WTC11 (cell line): Measurements from ENCODE around the gene OSGEPL1.

Source experiments
- CREM ChIP-seq: sonication (generic); formaldehyde crosslinking; IDR thresholded peaks from 2 replicates; pipeline ENCODE4 v1.8.1; 2022; ENCODE audit warnings: mild to moderate bottlenecking, missing genetic modification reagents, moderate library complexity
- CTCF ChIP-seq: fragments of 200-600 bp; IDR thresholded peaks from 2 replicates; pipeline ENCODE4 v1.8.0; 2022; ENCODE audit warnings: antibody characterized with exemption
- GRHL2 ChIP-seq: fragments of 250-450 bp; sonication (Bioruptor Pico); IDR thresholded peaks from 2 replicates; pipeline ENCODE4 v1.8.0; 2022; ENCODE audit warnings: mild to moderate bottlenecking, moderate library complexity; ENCODE audit not compliant: insufficient replicate concordance, severe bottlenecking
- IRF1 ChIP-seq: sonication (generic); formaldehyde crosslinking; IDR thresholded peaks from 2 replicates; pipeline ENCODE4 v1.8.0; 2023; ENCODE audit warnings: missing genetic modification reagents
- JAZF1 ChIP-seq: fragments of 250-450 bp; sonication (Bioruptor Pico); IDR thresholded peaks from 2 replicates; pipeline ENCODE4 v1.9.0; 2021; ENCODE audit warnings: moderate library complexity, mild to moderate bottlenecking, inconsistent platforms
- MAX ChIP-seq: sonication (generic); formaldehyde crosslinking; IDR thresholded peaks from 2 replicates; pipeline ENCODE4 v1.8.0; 2022; ENCODE audit warnings: mild to moderate bottlenecking, missing genetic modification reagents

- TF ChIP-seq CTCF: no peak
- TF ChIP-seq MAX: no peak
- TF ChIP-seq CREM (CRISPR knock-in tag): no peak
- no peak for TF ChIP-seq IRF1 (CRISPR knock-in tag)
- TF ChIP-seq JAZF1 (CRISPR knock-in tag): no peak
- TF ChIP-seq GRHL2 (CRISPR knock-in tag): no peak
Measured at GRCh38 chr2:189762229-189762550, 402 bp downstream of the OSGEPL1 start.
